H1 (cell line): ENCODE measurements around the gene RETSAT. TPM values are rescaled to one million over a fixed set of nuclear protein-coding genes. Genes with fewer than 3 reads are reported as not detected.

Experiments used
- CTCF ChIA-PET: fragments of 300-600 bp; sonication (Branson Sonifier 250); formaldehyde crosslinking; loops from one replicate; lab custom pipeline; 2021; ENCODE audit not compliant: partially characterized antibody; lab: Charles Lee
- POLR2A ChIA-PET: fragments of 300-600 bp; sonication (Branson Sonifier 250); formaldehyde crosslinking; loops from one replicate; lab custom pipeline; 2021; ENCODE audit warnings: inconsistent platforms; ENCODE audit not compliant: partially characterized antibody; lab: Charles Lee
- DNase-seq, 2 experiments: peaks; one replicate each; pipeline versions ENCODE4 v3.0.0 to v3.0.0-alpha.2; 2010 to 2022; ENCODE audit warnings: low spot score in 2 of 2, low read depth in 1 of 2, mixed read lengths in 1 of 2
- FAIRE-seq: peaks from 2 replicates; lab custom pipeline; 2011; peaks lifted over from hg19 to GRCh38; lab: Jason Lieb, UNC
- H2AFZ ChIP-seq: 2 replicates; pipeline ENCODE4 v1.8.1; 2012; ENCODE audit warnings: low read length, inconsistent platforms
- H2AK5ac ChIP-seq: 2 replicates; pipeline ENCODE4 v1.6.1; 2013; ENCODE audit warnings: low read depth, low read length
- H2BK120ac ChIP-seq: replicated peaks from 2 replicates; pipeline ENCODE3; 2013; ENCODE audit warnings: low read depth, low read length, inconsistent platforms
- H2BK12ac ChIP-seq: 2 replicates; pipeline ENCODE4 v1.6.1; 2013; ENCODE audit warnings: low read depth, low read length
- H2BK15ac ChIP-seq: 2 replicates; pipeline ENCODE4 v1.6.1; 2013; ENCODE audit warnings: low read length
- H2BK20ac ChIP-seq: 2 replicates; pipeline ENCODE4 v1.6.1; 2013; ENCODE audit warnings: low read length
- H2BK5ac ChIP-seq: 2 replicates; pipeline ENCODE4 v1.6.1; 2013; ENCODE audit warnings: low read depth, low read length
- H3K14ac ChIP-seq: 2 replicates; pipeline ENCODE4 v1.6.1; 2013; ENCODE audit warnings: inconsistent platforms; ENCODE audit not compliant: insufficient read length
- H3K18ac ChIP-seq: 2 replicates; pipeline ENCODE4 v1.6.1; 2013; ENCODE audit warnings: low read length; ENCODE audit errors: extremely low read depth
- H3K23ac ChIP-seq: 2 replicates; pipeline ENCODE4 v1.6.1; 2013; ENCODE audit warnings: inconsistent platforms; ENCODE audit not compliant: insufficient read length
- H3K23me2 ChIP-seq: 2 replicates; pipeline ENCODE4 v1.6.1; 2013; ENCODE audit warnings: low read depth, low read length
- H3K27ac ChIP-seq: 2 replicates; pipeline ENCODE4 v1.6.1; 2011; ENCODE audit warnings: low read depth, low read length, inconsistent platforms
- H3K27me3 ChIP-seq, 4 experiments: replicated peaks in 1 of 4; 1 replicate in 1 of 4; 2 replicates in 3 of 4; pipeline versions ENCODE4 v1.6.1 to v1.8.1; 2011 to 2013; ENCODE audit warnings: low read length in 3 of 4, mild to moderate bottlenecking in 3 of 4, inconsistent platforms in 2 of 4, mixed read lengths in 2 of 4, moderate library complexity in 1 of 4; ENCODE audit not compliant: control insufficient read depth in 3 of 4, insufficient read depth in 3 of 4; ENCODE audit errors: extremely low read depth in 1 of 4
- H3K36me3 ChIP-seq, 4 experiments: 2 replicates each; pipeline versions ENCODE4 v1.6.1 to v1.8.1; 2011 to 2013; ENCODE audit warnings: mild to moderate bottlenecking in 4 of 4, low read length in 3 of 4, moderate library complexity in 2 of 4, control low read depth in 1 of 4, inconsistent platforms in 1 of 4; ENCODE audit not compliant: insufficient read depth in 4 of 4, control insufficient read depth in 2 of 4
- H3K4ac ChIP-seq: replicated peaks from 2 replicates; pipeline ENCODE3; 2013; ENCODE audit warnings: low read length, low read depth, mixed read lengths, inconsistent platforms; ENCODE audit not compliant: insufficient read length
- H3K4me1 ChIP-seq, 4 experiments: replicated peaks in 1 of 4; 1 replicate in 1 of 4; 2 replicates in 3 of 4; pipeline versions ENCODE4 v1.6.1 to v1.8.1; 2011 to 2013; ENCODE audit warnings: low read length in 3 of 4, inconsistent platforms in 2 of 4, mixed read lengths in 1 of 4; ENCODE audit not compliant: insufficient read depth in 4 of 4, control insufficient read depth in 3 of 4
- H3K4me2 ChIP-seq, 2 experiments: 2 replicates each; pipeline versions ENCODE4 v1.6.1 to v1.8.1; 2011 to 2013; ENCODE audit warnings: low read depth in 2 of 2, low read length in 2 of 2, control low read depth in 1 of 2, inconsistent platforms in 1 of 2, mild to moderate bottlenecking in 1 of 2; ENCODE audit not compliant: insufficient read depth in 1 of 2
- H3K4me3 ChIP-seq, 4 experiments: fragments of 200-600, 300-600 bp in 1 of 4; sonication (generic), shearing (Covaris generic), sonication (Bioruptor Twin) in 1 of 4; 2 replicates each; pipeline versions ENCODE4 v1.5.1 to v1.8.1; 2011 to 2016; ENCODE audit warnings: low read length in 4 of 4, low read depth in 3 of 4, control low read depth in 2 of 4, inconsistent platforms in 2 of 4, mild to moderate bottlenecking in 2 of 4, mixed read lengths in 1 of 4, moderate library complexity in 1 of 4; ENCODE audit not compliant: insufficient read depth in 2 of 4; ENCODE audit errors: extremely low read depth in 1 of 4
- H3K56ac ChIP-seq: replicated peaks from 2 replicates; pipeline ENCODE3; 2013; ENCODE audit warnings: low read depth, mild to moderate bottlenecking, mixed read lengths, low read length, inconsistent platforms; ENCODE audit not compliant: insufficient read length
- H3K79me1 ChIP-seq: 2 replicates; pipeline ENCODE4 v1.6.1; 2013; ENCODE audit warnings: low read depth, low read length, control low read depth
- H3K79me2 ChIP-seq, 2 experiments: 2 replicates each; pipeline versions ENCODE4 v1.6.1 to v1.8.1; 2012 to 2013; ENCODE audit warnings: low read length in 2 of 2, mild to moderate bottlenecking in 2 of 2, inconsistent platforms in 1 of 2; ENCODE audit not compliant: insufficient read depth in 2 of 2, control insufficient read depth in 1 of 2
- H3K9ac ChIP-seq, 4 experiments: replicated peaks in 1 of 4; 1 replicate in 1 of 4; 2 replicates in 3 of 4; pipeline versions ENCODE4 v1.6.1 to v1.8.1; 2011 to 2013; ENCODE audit warnings: low read depth in 3 of 4, low read length in 3 of 4, control low read depth in 2 of 4, mild to moderate bottlenecking in 2 of 4, moderate library complexity in 2 of 4, inconsistent platforms in 1 of 4; ENCODE audit errors: extremely low read depth in 1 of 4
- H3K9me3 ChIP-seq, 2 experiments: 2 replicates each; pipeline versions ENCODE4 v1.6.1 to v1.8.1; 2012 to 2013; ENCODE audit warnings: mild to moderate bottlenecking in 2 of 2, moderate library complexity in 2 of 2, control low read depth in 1 of 2, inconsistent platforms in 1 of 2, low read depth in 1 of 2, low read length in 1 of 2, mixed read lengths in 1 of 2; ENCODE audit not compliant: insufficient read depth in 2 of 2
- H4K20me1 ChIP-seq, 2 experiments: replicated peaks in 1 of 2; 2 replicates each; pipeline versions ENCODE3 to v1.8.1; 2011 to 2013; ENCODE audit warnings: inconsistent platforms in 2 of 2, low read length in 2 of 2, mild to moderate bottlenecking in 1 of 2; ENCODE audit not compliant: insufficient read depth in 2 of 2, control insufficient read depth in 1 of 2
- H4K5ac ChIP-seq: 2 replicates; pipeline ENCODE4 v1.6.1; 2013; ENCODE audit warnings: low read length, low read depth, mixed read lengths, inconsistent platforms; ENCODE audit not compliant: insufficient read length
- H4K8ac ChIP-seq: 2 replicates; pipeline ENCODE4 v1.8.0; 2013; ENCODE audit warnings: mild to moderate bottlenecking, moderate library complexity, low read length, inconsistent platforms; ENCODE audit not compliant: insufficient read depth; ENCODE audit errors: extremely low read depth
- H4K91ac ChIP-seq: replicated peaks from 2 replicates; pipeline ENCODE3; 2013; ENCODE audit warnings: low read length, mixed read lengths, inconsistent platforms; ENCODE audit not compliant: insufficient read length
- NANOG ChIP-seq: IDR thresholded peaks from 2 replicates; pipeline ENCODE4 v1.6.1; 2011; ENCODE audit warnings: low read length, low read depth, mild to moderate bottlenecking, inconsistent platforms; ENCODE audit not compliant: insufficient read depth, poor library complexity, severe bottlenecking
- POLR2A ChIP-seq, 2 experiments: IDR thresholded peaks; 1 replicate in 1 of 2; 2 replicates in 1 of 2; pipeline ENCODE4 v1.6.1; 2011; ENCODE audit warnings: low read depth in 2 of 2, low read length in 2 of 2, mild to moderate bottlenecking in 2 of 2; ENCODE audit errors: control extremely low read depth in 1 of 2
- POLR2AphosphoS5 ChIP-seq: IDR thresholded peaks from 2 replicates; pipeline ENCODE4 v1.6.1; 2011; ENCODE audit warnings: low read depth, low read length
- RFX5 ChIP-seq: IDR thresholded peaks from 2 replicates; pipeline ENCODE4 v1.6.1; 2011; ENCODE audit warnings: low read depth, low read length, improper control_type of control experiment, borderline replicate concordance
- WGBS, 2 experiments: shearing (Covaris generic) in 1 of 2; methylation state at CpG; one replicate each; pipeline versions ENCODE4 v1.1.6 to v1.1.7; 2013 to 2015; ENCODE audit warnings: low lambda C conversion rate in 2 of 2, mixed read lengths in 2 of 2, inconsistent platforms in 1 of 2, low coverage in 1 of 2, missing lambda C conversion rate in 1 of 2; ENCODE audit not compliant: insufficient replicate concordance in 2 of 2, insufficient coverage in 1 of 2, insufficient read length in 1 of 2; ENCODE audit errors: extremely low coverage in 1 of 2, missing lambda C conversion rate in 1 of 2; 5-methylcytosine and 5-hydroxymethylcytosine counted together
- polyA plus RNA-seq, 7 experiments: library from polyadenylated mRNA; depleted of rRNA in 3 of 7; stranded (reverse) in 5 of 7; unstranded in 2 of 7; fragments of >200 nt in 5 of 7; fragments of 200-250 nt in 2 of 7; gene quantifications; 1 replicate in 5 of 7; 2 replicates in 1 of 7; 4 replicates in 1 of 7; pipeline versions ENCODE4 v1.2.1 to v1.2.3, GENCODE V29; 2011 to 2013; ENCODE audit warnings: missing spikeins in 2 of 7, mixed read lengths in 2 of 7
- total RNA-seq: library from RNA; stranded (reverse); fragmentation: NEBNext Ultra II Directional; extraction: Animal tissue kit (Norgen Biotek cat#: 25700); gene quantifications from 2 replicates; pipeline ENCODE4 v1.2.1, GENCODE V29; 2021

RETSAT gene
- total and polyA plus RNA-seq, 2 of the 8 experiments (the other 6 are each of a cell fraction or from before 2014, with no cell fraction given): 15.8 to 16.7 TPM

GRCh38 chr2:85376291-85377065, 22.1 kb upstream of the RETSAT start:
- Histone ChIP-seq H3K27me3 (no peaks in the 10 kb centered on the region), H4K20me1 (no peaks in the 10 kb centered on the region), H3K79me1 (no peaks in the 10 kb centered on the region), H3K4me2 (no peak overlapping the region), H3K36me3 (peaks cover 0 to 11% (median 1%) of the 10 kb centered on the region in 4 experiments; a peak in 4 of 8 replicates), H3K27ac (no peak overlapping the region), H2BK20ac (no peak overlapping the region), H3K18ac (no peak overlapping the region), H3K9me3 (peaks cover 4 to 10% of the 10 kb centered on the region in 2 experiments; a peak in 3 of 4 replicates), H4K91ac (no peak overlapping the region), H2AFZ (no peak overlapping the region), H2BK120ac (no peak overlapping the region), H2BK5ac (no peak overlapping the region), H2BK12ac (no peak overlapping the region), H3K4me1 (no peaks in the 10 kb centered on the region), H3K56ac (no peak overlapping the region), H3K23me2 (no peaks in the 10 kb centered on the region), H2BK15ac (no peak overlapping the region), H3K23ac (no peak overlapping the region), H3K14ac (no peak overlapping the region), H4K5ac (no peak overlapping the region), H3K4me3 (no peak overlapping the region), H3K79me2 (no peaks in the 10 kb centered on the region), H3K9ac (no peak overlapping the region), H2AK5ac (no peak overlapping the region), H4K8ac (no peak overlapping the region), H3K4ac (no peak overlapping the region)
- FAIRE-seq (no peak), DNase-seq (no peak)
- 83% methylated on average over 5 of the region's 5 CpGs; no CpG with 5 or more reads in 1 of the 2 experiments for WGBS, 2 experiments
- ChIA-PET POLR2A (interaction anchor here (0.8 to 2.1 kb wide), 3 partner anchors 12 to 170 kb away, joined by 3 to 5 read pairs (median 3); no protein-coding TSS in a partner anchor), CTCF (interaction anchor here (0.6 to 1.0 kb wide), 2 partner anchors 178 to 451 kb away, joined by 3 to 4 read pairs; no protein-coding TSS in a partner anchor)
- TF ChIP-seq POLR2AphosphoS5 (no peak), RFX5 (no peak), POLR2A (IDR thresholded peaks at IDR 0.05; ENCODE audit: control extremely low read depth in 1 of 2, low read depth in 2 of 2, low read length in 2 of 2) (no peak), NANOG (no peak)
